CD4-positive, alpha-beta T cell treated with Interleukin-4 for 4 hours (primary cell): ENCODE measurements around the gene RSRC1.
A peak's percentile ranks its signal among the peaks of the same experiment; 100 is the strongest.
"Not testable (repeated sequence)": the region's sequence is repeated elsewhere in the genome, so short reads cannot be mapped to it uniquely, and the experiment has no call there.

Experiments used
- DNase-seq: peaks from one replicate; pipeline ENCODE4 v3.0.0-alpha.2; 2020

The RSRC1 gene

GRCh38 chr3:158540066-158540465, 430.2 kb downstream of the RSRC1 start:
- DNase-seq: no peak

DNA sequence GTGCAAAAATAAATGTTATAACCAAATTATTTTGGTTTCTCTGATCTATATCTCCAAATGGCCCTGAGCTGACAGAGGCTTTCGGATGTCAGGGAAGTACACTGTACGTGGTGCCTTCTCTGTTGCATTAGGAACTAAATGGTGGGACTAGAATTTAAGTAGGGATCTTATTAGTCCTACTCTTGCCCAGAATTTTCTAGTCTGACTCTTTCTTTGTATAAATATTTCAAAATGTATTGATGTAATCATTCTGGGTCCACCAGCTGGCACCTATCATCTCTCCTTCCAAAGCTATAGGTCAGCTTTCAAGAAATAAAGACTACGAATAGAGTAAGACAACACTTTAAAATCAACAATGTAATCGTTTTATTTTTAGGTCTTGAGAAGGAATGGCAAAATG, 438.8 kb downstream of the RSRC1 start:
- no peak for DNase-seq

GRCh38 chr3:158549938-158550337, 440.0 kb downstream of the RSRC1 start:
- not testable (repeated sequence) for DNase-seq

DNA sequence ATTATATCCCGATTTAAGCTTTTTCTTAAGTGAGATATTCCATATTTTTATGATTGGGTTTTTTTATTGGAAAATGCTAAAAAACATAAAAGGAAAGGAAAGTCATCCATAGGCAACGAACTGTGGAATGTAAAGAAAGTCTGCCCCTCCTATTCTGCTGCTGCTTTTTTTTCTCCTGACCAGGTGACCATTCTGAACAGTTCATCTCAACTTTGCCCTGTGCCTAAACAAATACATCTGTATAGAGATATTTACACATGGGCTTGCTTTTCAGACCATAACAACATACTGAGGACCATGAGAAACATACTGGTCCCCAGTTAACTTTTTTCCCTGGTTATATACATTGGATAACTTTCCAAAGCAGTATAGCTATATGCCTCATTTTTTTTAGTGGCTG, 442.2 kb downstream of the RSRC1 start:
- DNase-seq: no peak

DNA sequence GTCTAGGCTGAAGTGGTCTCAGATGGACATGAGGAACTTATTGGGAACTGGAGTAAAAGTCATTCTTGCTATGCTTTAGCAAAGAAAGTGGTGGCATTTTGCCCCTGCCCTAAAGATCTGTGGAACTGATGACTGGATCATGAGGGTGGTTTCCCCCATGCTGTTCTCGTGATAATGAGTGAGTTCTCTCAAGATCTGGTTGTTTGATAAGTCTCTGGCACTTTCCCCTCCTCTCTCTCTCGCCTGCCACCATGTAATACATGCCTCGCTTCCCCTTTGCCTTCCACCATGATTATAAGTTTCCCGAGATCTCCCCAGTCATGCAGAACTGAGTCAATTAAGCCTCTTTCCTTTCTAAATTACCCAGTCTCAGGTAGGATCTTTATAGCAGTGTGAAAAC, 449.6 kb downstream of the RSRC1 start:
- no peak for DNase-seq

- DNase-seq: no peak
Observed at GRCh38 chr3:158560979-158561378, 451.1 kb downstream of the RSRC1 start.

GRCh38 chr3:158562674-158563073, 452.8 kb downstream of the RSRC1 start:
- no peak for DNase-seq

GRCh38 chr3:158563076-158563475, 453.2 kb downstream of the RSRC1 start:
- DNase-seq: no peak

- DNase-seq: no peak
Observed at GRCh38 chr3:158565076-158565475, 455.2 kb downstream of the RSRC1 start.

DNA sequence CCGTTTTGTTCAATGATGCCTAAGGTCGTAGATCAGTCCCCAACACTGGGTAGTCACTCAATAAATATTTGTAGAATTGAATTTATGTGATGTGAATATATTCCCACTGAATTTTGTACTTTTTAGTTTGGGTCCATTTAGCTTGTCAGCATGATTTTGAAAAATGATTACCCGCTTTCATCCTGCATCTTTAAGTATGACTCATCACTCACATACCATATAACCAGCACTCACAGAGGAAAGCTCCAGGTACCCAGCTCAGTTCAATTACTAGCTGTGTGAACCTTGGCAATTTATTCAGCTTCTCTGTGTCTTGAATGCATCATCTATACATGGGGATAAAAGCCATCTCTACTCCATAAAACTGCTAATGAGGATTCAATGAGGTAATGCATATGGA, 458.9 kb downstream of the RSRC1 start:
- DNase-seq: no peak

DNA sequence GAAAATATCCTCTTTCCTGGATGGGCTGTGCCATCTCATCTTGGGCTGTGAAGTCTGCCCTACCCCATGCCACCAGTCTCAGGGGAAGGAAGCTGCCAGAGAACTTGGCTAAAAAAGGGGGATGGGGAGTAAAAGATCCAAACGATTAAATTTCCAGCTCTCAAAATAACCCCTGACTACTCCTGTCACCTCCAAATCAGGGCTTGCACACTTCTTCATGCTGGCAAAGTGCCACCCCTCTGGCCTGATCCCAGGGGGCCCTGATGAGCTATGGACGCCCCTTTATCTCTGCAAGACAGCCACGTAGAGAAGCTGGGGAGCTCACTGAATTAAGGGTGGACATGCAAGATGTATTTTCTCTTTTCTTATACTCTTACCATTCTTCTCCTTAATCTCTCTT, 459.9 kb downstream of the RSRC1 start:
- no peak for DNase-seq

DNA sequence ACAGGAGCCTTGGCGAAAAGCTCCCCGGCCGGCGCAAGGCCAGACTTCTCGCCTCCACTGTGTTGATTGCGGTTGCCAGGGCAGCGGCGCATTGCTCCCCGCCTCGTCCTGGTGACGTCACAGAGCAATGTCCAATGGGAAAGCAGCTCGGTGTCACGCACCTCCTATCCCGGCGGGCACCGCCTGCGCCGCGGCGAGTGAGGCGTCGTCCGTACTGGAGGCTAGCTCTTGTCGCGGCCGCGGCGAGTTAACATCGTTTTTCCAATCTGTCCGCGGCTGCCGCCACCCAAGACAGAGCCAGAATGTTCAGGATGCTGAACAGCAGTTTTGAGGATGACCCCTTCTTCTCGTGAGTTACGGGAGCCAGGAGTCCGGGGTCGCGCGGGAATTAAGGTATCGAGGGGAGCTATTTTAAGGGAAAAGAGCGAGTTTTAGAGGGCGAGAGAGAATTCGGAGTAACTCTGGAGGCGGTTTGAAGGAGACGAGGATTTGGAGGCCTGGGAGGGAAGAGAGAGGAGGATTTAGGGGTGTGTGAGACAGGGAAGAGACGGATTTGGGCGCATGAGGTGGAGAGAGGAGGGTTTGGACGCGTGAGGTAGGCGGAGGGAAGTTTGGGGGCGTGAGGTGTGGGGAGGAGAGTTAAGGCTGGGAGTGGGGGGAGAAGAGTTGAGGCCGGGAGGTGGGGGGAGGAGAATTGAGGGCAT, 461.3 kb downstream of the RSRC1 start, which contains the start of gene MLF1:
Gene MLF1 (plus strand): TSS at position 196 of the 704 bp plus-strand sequence. CDS start 107 bp downstream, at position 303.
- DNase-seq: peak; percentile 88

DNA sequence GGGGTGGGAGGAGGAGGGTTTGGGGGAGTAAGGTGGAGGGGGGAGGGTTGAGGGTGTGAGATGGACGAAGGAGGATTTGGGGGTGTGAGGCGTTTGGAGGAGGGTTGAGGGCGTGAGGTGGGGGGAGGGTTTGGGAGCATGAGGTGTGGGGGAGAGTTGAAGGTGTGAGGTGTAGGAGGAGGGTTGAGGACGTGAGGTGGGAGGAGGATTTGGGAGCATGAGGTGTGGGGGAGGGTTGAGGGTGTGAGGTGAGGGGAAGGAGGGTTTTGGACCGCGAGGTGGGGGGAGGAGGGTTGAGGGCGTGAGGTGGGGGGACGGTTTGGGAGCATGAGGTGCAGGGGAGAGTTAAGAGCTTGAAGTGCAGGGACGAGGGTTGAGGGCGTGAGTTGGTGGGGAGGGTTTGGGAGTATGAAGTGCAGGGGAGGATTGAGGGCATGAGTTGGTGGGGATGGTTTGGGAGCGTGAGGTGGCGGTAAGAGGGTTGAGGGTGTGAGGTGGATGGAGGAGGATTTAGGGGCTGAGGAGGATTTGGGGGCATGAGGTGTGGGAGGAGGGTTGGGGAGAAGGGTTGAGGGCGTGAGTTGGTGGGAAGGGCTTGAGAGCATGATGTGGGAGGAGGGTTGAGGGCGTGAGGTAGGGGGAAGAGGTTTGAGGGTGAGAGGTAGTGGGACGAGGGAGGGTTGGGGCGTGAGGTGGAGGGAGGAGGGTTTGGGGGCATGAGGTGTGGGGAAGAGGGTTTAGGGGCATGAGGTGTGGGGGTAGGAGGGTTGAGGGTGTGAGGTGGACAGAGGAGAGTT, 462.3 kb downstream of the RSRC1 start:
- DNase-seq: no peak

- DNase-seq: no peak
Observed at GRCh38 chr3:158572766-158573060, 462.8 kb downstream of the RSRC1 start.

- no peak for DNase-seq
Observed at GRCh38 chr3:158573714-158574113, 463.8 kb downstream of the RSRC1 start.

DNA sequence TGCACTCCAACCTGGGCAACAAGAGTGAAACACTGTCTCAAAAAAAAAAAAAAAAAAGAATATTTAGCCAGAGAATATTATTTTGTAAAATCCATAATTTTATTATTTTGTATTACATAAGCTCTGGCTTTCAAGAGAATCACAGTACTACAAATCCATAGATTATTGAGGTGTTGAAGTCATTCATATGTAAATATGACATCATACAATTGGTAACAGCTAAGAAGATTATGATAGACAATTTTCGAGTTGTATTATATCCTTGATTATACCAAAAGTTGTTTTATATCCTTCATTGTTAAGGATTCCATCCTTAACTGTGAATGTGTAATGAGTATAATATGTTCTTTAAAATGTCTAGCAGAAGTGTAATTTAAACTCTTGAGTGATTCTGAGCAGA, 464.8 kb downstream of the RSRC1 start:
- DNase-seq: no peak

GRCh38 chr3:158590223-158590622, 480.3 kb downstream of the RSRC1 start:
- DNase-seq: no peak
